G401.6 (cell line): ENCODE data around the gene CD9.
A peak's percentile ranks its signal among the peaks of the same experiment; 100 is the strongest.

Source experiments
- FAIRE-seq: peaks from 2 replicates; lab custom pipeline; 2012; peaks lifted over from hg19 to GRCh38; lab: Jason Lieb, UNC

The CD9 gene

GRCh38 chr12:6275928-6276887 is 76.0 kb downstream of the CD9 start:
- FAIRE-seq, result no peak

DNA sequence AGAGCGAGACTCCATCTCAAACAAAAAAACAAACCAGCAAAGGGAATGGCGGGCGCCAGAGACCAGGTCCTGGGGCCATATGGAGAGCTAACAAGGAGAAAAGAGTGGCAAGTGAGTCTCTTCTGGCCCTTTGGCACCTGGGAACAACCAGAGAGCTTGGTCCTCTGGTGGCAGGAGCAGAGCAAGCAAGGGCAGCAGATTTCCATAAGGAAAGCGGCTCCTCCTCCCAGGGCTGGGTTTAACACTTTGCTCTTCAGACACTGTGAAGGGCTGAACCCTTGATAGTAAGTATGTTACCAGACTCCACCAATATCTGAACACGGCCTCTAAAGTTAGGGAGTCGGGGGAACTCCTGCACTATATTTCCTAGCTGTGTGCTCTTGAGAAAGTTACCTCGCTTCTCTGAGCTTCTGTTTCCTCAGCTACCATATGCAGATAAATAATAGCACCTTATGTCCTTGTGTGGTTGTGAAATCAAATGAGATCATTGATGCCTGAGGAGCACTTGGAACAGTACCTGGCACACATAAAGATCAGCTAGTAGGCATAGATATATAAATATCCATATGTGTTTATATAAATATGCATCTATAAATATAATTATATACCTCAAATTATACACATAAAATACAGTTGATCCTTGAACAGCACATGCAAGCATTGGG is 76.9 kb downstream of the CD9 start:
- FAIRE-seq, result no peak

DNA sequence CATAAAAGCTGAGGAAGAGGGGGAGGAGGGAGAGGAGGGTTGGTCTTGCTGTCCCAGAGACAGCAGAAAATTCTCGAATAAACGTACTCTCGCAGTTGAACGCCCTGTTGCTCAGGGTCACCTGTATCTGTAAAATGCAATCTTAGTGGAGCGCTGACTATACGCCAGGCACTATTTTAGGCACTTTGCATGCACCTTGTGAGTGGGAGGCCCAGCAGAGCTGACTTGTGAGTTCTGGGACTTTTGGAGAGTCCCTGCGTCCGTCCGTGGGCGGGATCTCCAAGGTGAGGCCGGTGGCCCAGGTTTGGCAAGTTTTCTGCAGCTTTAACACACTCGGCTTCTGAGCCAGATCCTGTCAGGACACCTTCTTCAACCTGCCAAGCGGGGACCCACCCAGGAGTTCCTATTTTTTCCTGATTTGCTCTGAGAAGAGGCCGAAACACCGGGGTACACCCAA is 77.8 kb downstream of the CD9 start:
- no peak for FAIRE-seq

- FAIRE-seq, result no peak
Observed at GRCh38 chr12:6278439-6279255, 78.4 kb downstream of the CD9 start.

DNA sequence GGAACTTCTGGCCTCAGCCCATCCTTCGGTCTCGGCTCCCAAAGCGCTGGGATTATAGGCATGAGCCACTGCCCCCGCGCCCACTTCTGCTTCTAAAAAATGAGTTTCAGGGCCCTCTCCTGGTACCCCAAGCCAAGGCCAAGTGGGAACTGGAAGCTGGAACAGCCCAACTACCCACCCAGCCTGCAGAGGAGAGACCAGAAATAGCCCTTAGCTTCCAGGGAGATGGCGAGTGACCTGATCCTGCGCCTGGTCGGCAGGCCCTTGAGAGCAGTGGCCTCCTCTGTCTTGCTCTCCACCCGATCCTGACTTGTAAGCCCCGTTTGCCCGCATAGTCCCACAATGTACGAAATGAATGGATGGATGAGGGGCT is 79.0 kb downstream of the CD9 start:
- FAIRE-seq, result no peak

GRCh38 chr12:6279631-6280030 is 79.4 kb downstream of the CD9 start:
- FAIRE-seq, result no peak

DNA sequence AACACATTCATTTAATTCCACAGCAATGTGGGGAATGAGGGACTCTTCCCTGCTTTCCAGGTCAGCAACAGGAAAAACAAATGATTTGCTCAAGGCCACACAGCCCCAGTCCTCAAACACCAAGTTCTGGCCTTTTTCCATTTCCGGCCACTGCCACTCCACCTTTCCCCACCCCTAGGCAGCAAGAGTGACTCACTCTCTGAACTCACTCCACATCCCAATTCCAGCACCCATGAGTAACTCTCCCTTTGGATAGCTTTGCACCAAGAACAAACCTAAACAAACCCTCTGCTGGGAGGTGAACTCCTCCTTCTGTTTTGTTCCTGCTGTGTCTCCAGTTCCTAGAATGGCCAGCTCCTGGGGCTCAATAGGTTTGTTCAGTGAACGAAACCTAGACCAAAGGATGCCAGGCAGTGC is 79.9 kb downstream of the CD9 start:
- no peak for FAIRE-seq

GRCh38 chr12:6280672-6281071 is 80.5 kb downstream of the CD9 start:
- FAIRE-seq, result no peak

GRCh38 chr12:6281081-6281809 is 81.0 kb downstream of the CD9 start:
- no peak for FAIRE-seq

GRCh38 chr12:6282453-6282840 is 82.2 kb downstream of the CD9 start:
- no peak for FAIRE-seq

DNA sequence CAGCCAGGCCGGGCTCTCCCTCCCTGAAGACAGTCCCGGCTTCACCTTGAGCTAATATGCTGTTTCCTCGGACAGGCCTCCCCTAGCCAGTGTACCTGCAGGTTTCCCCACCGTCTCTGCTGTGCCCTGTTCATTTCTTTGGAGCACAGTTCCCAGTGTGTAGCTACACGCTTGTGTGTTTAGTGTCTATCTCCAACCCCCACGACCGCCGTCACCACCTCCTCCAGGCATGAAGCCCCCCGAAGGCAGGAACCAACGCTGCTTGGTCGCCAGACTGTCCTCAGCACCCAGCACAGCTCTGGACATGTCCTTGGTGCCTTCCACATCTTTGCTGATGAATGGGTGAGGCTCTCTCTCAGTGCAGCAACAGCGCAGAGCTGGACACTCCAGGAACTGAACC is 84.1 kb downstream of the CD9 start:
- no peak for FAIRE-seq

DNA sequence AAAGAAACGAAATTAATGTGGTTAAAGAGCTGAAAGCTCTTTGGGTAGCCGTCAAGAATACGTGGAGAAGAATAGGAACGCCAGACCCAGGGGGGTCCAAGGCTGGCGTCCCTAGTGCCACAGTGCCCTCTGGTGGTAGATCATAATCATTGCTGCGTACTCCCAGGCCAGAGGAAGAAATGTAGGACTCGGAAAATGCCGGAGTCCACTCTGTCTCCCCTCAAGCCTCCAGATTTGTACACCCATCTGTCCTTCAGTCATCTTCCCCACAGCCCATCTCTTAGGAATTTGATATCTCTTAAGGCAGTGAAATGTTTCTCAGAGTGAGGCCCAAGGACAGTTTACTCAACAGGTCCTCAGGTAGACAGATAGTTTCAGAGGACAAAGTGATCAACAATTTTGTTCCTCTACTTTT is 84.9 kb downstream of the CD9 start:
- peak; percentile 94 for FAIRE-seq

DNA sequence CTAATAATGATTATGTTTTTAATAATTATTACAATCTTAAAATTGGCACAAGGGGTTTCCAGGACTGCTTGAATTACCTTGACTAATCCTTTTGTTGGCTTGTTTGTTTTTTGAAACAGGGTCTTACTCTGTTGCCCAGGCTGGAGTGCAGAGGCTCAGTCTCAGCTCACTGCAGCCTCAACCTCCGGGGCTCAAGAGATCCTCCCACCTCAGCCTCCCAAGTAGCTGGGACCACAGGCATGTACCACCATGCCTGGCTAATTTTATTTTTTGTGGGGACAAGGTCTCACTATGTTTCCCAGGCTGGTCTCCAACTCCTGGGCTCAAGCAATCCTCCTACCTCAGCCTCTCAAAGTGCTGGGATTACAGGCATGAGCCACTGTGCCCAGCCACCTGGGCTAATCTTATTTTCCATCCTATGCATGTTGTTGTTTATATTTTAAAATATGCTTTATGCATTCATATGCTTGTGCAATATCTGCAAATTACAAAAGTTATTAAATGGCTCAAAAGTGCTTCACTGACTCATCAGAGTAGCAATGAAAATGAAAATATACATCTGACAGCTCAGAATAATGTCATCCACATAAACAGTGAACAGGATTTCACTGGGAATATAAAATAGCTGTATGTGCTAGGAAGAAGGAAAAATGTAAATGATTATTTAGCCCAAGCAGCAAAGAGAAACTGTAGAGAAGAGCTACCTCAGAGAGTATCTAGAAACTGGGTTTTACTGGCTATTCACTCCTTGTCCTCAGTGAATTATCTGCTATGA is 85.5 kb downstream of the CD9 start:
- no peak for FAIRE-seq
